GM23338 (cell line): Measurements from ENCODE around the gene PPP5C. TPM values are rescaled to one million over a fixed set of nuclear protein-coding genes. Genes with fewer than 3 reads are reported as not detected.
A peak's percentile ranks its signal among the peaks of the same experiment; 100 is the strongest.

ENCODE experiments used
- ATAC-seq: fragments of 200-7000 bp; cut with Tn5 transposase; 3 replicates; pipeline ENCODE4 v1.9.1; 2020
- DNase-seq: peaks from one replicate; pipeline ENCODE4 v3.0.0-alpha.2; 2015; ENCODE audit warnings: low spot score
- H2AFZ ChIP-seq: fragments of 200-600 bp; sonication (generic); 2 replicates; pipeline ENCODE4 v1.8.0; 2016; ENCODE audit warnings: antibody characterized with exemption, mild to moderate bottlenecking, moderate library complexity
- H3F3A ChIP-seq: fragments of 200-600 bp; sonication (generic); replicated peaks from 2 replicates; pipeline ENCODE4 v1.8.0; 2017; ENCODE audit warnings: antibody characterized with exemption, mixed run types, low read depth
- H3K27ac ChIP-seq: fragments of 200-600 bp; sonication (generic); 2 replicates; pipeline ENCODE4 v1.6.1; 2016; ENCODE audit warnings: low read depth
- H3K27me3 ChIP-seq: fragments of 200-600 bp; sonication (generic); 2 replicates; pipeline ENCODE4 v1.8.0; 2016; ENCODE audit warnings: mild to moderate bottlenecking, mixed run types, moderate library complexity; ENCODE audit not compliant: insufficient read depth
- H3K36me3 ChIP-seq: fragments of 200-600 bp; sonication (generic); 2 replicates; pipeline ENCODE4 v1.8.0; 2016; ENCODE audit warnings: mild to moderate bottlenecking; ENCODE audit not compliant: insufficient read depth
- H3K4me1 ChIP-seq: fragments of 200-600 bp; sonication (generic); 2 replicates; pipeline ENCODE4 v1.8.0; 2016; ENCODE audit warnings: mild to moderate bottlenecking, moderate library complexity; ENCODE audit not compliant: insufficient read depth
- H3K4me2 ChIP-seq: fragments of 200-600 bp; sonication (generic); 2 replicates; pipeline ENCODE4 v1.7.1; 2017; ENCODE audit warnings: mixed run types
- H3K4me3 ChIP-seq: fragments of 200-600 bp; sonication (generic); 2 replicates; pipeline ENCODE4 v1.6.1; 2016; ENCODE audit warnings: mixed run types
- H3K79me2 ChIP-seq: fragments of 200-600 bp; sonication (generic); replicated peaks from 2 replicates; pipeline ENCODE4 v1.8.0; 2017; ENCODE audit warnings: mild to moderate bottlenecking; ENCODE audit not compliant: insufficient read depth
- H3K9me2 ChIP-seq: fragments of 200-600 bp; sonication (generic); 2 replicates; pipeline ENCODE4 v1.8.0; 2017; ENCODE audit not compliant: insufficient read depth
- H4K20me1 ChIP-seq: fragments of 200-600 bp; sonication (generic); replicated peaks from 2 replicates; pipeline ENCODE4 v1.8.0; 2017; ENCODE audit warnings: mild to moderate bottlenecking; ENCODE audit not compliant: insufficient read depth
- H3K27ac Mint-ChIP-seq: 2 replicates; pipeline ENCODE4 v1.8.0; 2020; ENCODE audit warnings: inconsistent platforms, mild to moderate bottlenecking, moderate library complexity, mixed read lengths
- H3K27me3 Mint-ChIP-seq: 3 replicates; pipeline ENCODE4 v1.8.0; 2022; ENCODE audit warnings: low read depth, mild to moderate bottlenecking, moderate library complexity, mixed read lengths, inconsistent platforms; ENCODE audit not compliant: insufficient read depth, poor library complexity
- H3K36me3 Mint-ChIP-seq: 3 replicates; pipeline ENCODE4 v1.8.0; 2021; ENCODE audit warnings: low read depth, mild to moderate bottlenecking, inconsistent platforms, moderate library complexity, mixed read lengths
- H3K4me1 Mint-ChIP-seq: 3 replicates; pipeline ENCODE4 v1.8.0; 2020; ENCODE audit warnings: mild to moderate bottlenecking, inconsistent platforms, mixed read lengths
- H3K4me3 Mint-ChIP-seq: 3 replicates; pipeline ENCODE4 v1.8.0; 2021; ENCODE audit warnings: moderate library complexity, mild to moderate bottlenecking, inconsistent platforms, mixed read lengths
- H3K9me3 Mint-ChIP-seq: 3 replicates; pipeline ENCODE4 v1.8.0; 2020; ENCODE audit warnings: moderate library complexity, mild to moderate bottlenecking, inconsistent platforms, mixed read lengths
- CREB1 ChIP-seq: fragments of 250-450 bp; sonication (Bioruptor Pico); IDR thresholded peaks from 2 replicates; pipeline ENCODE4 v1.5.0; 2020; ENCODE audit warnings: low read depth, mild to moderate bottlenecking, moderate library complexity
- EZH2phosphoT487 ChIP-seq: fragments of 200-600 bp; sonication (generic); IDR thresholded peaks from one replicate; pipeline ENCODE4 v1.8.1; 2018; ENCODE audit warnings: antibody characterized with exemption; ENCODE audit not compliant: unreplicated experiment
- NANOG ChIP-seq: IDR thresholded peaks from 2 replicates; pipeline ENCODE4 v1.6.1; 2016; ENCODE audit warnings: antibody characterized with exemption, borderline replicate concordance
- POLR2AphosphoS5 ChIP-seq: IDR thresholded peaks from 2 replicates; pipeline ENCODE4 v1.6.1; 2016; ENCODE audit warnings: antibody characterized with exemption, low read depth
- STAT1 ChIP-seq: IDR thresholded peaks from one replicate; pipeline ENCODE4 v1.6.1; 2016; ENCODE audit warnings: antibody characterized with exemption; ENCODE audit not compliant: unreplicated experiment
- ZNF331 ChIP-seq: fragments of 250-450 bp; sonication (Bioruptor Pico); IDR thresholded peaks from 2 replicates; pipeline ENCODE4 v1.5.0; 2020; ENCODE audit warnings: low read depth, mild to moderate bottlenecking, moderate library complexity
- polyA plus RNA-seq: library from polyadenylated mRNA; unstranded; fragments of >200 nt; fragmentation: Nextera tagmentation; extraction: Ambion mirVana; gene quantifications from 2 replicates; pipeline ENCODE4 v1.2.1, GENCODE V29; 2016
- total RNA-seq: library from RNA; depleted of rRNA; stranded (reverse); fragments of >200 nt; shearing (Covaris generic); gene quantifications from 2 replicates; pipeline ENCODE4 v1.2.3, GENCODE V29; 2014
- TF ChIP-seq, protein P1 (sequence below): IDR thresholded peaks from 2 replicates; pipeline ENCODE4 v1.6.1; 2016; ENCODE audit warnings: antibody characterized with exemption
- TF ChIP-seq, protein P2 (sequence below): fragments of 250-450 bp; sonication (Bioruptor Pico); IDR thresholded peaks from 2 replicates; pipeline ENCODE4 v1.5.0; 2020; ENCODE audit warnings: mild to moderate bottlenecking, moderate library complexity
- TF ChIP-seq, protein P3 (sequence below), 2 experiments: fragments of 200-600 bp in 1 of 2; sonication (generic) in 1 of 2; conservative IDR thresholded peaks; 2 replicates each; pipeline versions ENCODE4 v1.5.1 to v1.6.1; 2016 to 2017; ENCODE audit warnings: antibody characterized with exemption in 2 of 2, low read depth in 2 of 2, mild to moderate bottlenecking in 2 of 2, moderate library complexity in 1 of 2

Gene PPP5C
- total and polyA plus RNA-seq, 2 experiments from 2014 or later = 51.6 to 123 TPM

DNA sequence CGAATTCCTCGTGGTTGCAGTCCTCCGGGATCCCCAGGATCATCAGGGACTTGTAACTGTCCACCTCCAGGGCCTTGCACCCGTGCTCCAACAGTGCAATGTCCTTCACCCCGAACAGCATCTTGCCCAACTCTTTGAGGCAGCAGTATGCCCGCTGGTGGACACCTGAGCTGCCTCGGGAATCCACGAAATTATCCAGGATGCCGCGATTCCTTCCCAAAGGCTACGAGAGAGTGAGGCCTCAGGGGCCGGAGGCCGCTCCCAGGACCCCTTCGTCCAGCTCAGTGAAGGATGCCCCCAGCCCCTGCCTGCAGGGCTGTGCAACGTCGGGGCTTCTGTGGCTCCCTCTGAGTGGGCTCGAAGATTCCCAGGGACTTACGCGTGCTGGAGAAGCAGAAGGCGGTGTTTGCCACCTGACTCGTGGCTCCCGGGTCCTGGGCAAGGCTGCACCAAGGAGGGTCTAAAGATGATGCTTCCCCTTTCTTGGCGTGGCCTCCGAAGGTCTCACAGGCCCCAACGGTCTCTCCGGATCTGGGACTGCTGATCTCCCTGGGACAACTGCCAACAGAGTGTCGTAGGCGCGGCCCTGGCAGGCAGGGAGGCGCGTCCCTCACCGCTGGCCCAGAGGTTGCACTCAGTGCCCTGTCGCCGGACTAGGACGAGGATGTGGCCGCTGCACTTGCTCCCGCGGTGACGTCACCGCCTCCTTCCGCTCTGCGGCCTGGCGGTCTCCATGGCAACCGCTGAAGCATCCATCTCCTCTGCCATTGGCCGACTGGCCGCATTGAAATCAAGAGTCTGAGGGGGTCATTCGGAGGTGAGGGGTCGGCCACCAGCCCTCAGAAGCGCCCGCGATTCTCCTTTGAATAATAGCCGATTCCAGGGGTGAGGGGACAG lies 81.6 kb downstream of the PPP5C start, which contains the start of gene PNMA8C:
TSS of gene PNMA8C (minus strand) at position 698 of the 897 bp plus-strand sequence. CDS start at position 121, 577 bp downstream.
- H3K27me3 Mint-ChIP-seq = peaks cover 13% of the 10 kb centered on the region
- H3K4me3 Mint-ChIP-seq = peak within 1 kb of the TSS; percentile 77
- Histone ChIP-seq H3K27me3 (no peaks in the 10 kb centered on the region), H3K36me3 (no peaks in the 10 kb centered on the region), H4K20me1 (no peaks in the 10 kb centered on the region), H3K79me2 (no peaks in the 10 kb centered on the region), H3F3A (no peaks in the 10 kb centered on the region), H2AFZ (peak within 1 kb of the TSS; percentile 94; the same call in 1 of the 2 replicates), H3K9me2 (no peaks in the 10 kb centered on the region), H3K4me1 (peaks cover 11% of the 10 kb centered on the region), H3K27ac (no peak within 1 kb of the TSS), H3K4me3 (peak within 1 kb of the TSS; percentile 69), H3K4me2 (peak within 1 kb of the TSS; percentile 84)
- H3K9me3 Mint-ChIP-seq = no peaks in the 10 kb centered on the region
- DNase-seq (peak; percentile 96), ATAC-seq (peak; percentile 77)
- H3K27ac Mint-ChIP-seq = no peak within 1 kb of the TSS
- peaks cover 23% of the 10 kb centered on the region for H3K4me1 Mint-ChIP-seq
- TF ChIP-seq, protein P1, sequence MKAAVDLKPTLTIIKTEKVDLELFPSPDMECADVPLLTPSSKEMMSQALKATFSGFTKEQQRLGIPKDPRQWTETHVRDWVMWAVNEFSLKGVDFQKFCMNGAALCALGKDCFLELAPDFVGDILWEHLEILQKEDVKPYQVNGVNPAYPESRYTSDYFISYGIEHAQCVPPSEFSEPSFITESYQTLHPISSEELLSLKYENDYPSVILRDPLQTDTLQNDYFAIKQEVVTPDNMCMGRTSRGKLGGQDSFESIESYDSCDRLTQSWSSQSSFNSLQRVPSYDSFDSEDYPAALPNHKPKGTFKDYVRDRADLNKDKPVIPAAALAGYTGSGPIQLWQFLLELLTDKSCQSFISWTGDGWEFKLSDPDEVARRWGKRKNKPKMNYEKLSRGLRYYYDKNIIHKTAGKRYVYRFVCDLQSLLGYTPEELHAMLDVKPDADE = no peak
- peak; percentile 50; the same call in 1 of the 2 replicates for TF ChIP-seq POLR2AphosphoS5
- TF ChIP-seq CREB1 (CRISPR knock-in tag) = peak; percentile 97
- no peaks in the 10 kb centered on the region for H3K36me3 Mint-ChIP-seq

DNA sequence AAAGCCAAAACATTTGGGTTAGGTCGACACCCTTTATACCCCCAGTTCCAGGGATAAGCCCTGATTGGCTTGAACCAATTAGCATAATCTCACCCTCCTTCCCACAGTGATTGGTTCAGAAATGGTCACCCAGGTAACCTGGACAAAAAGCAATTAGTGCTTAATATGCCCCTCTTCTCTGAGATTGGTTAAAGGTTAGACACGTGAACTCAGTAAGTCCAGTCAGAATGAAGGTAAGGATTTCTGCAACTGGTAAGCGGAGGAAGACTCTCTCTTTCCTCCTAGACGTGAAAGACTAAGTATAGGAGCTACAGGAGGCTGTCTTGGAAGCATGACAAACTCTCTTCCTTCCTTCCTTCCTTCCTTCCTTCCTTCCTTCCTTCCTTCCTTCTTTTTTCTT lies 83.1 kb downstream of the PPP5C start:
- H3K36me3 Mint-ChIP-seq = no peaks in the 10 kb centered on the region
- TF ChIP-seq, protein P1 = no peak
- no peak for TF ChIP-seq POLR2AphosphoS5
- TF ChIP-seq STAT1 = no peak
- TF ChIP-seq EZH2phosphoT487 = no peak
- TF ChIP-seq ZNF331 (CRISPR knock-in tag) = no peak
- TF ChIP-seq, protein P2, sequence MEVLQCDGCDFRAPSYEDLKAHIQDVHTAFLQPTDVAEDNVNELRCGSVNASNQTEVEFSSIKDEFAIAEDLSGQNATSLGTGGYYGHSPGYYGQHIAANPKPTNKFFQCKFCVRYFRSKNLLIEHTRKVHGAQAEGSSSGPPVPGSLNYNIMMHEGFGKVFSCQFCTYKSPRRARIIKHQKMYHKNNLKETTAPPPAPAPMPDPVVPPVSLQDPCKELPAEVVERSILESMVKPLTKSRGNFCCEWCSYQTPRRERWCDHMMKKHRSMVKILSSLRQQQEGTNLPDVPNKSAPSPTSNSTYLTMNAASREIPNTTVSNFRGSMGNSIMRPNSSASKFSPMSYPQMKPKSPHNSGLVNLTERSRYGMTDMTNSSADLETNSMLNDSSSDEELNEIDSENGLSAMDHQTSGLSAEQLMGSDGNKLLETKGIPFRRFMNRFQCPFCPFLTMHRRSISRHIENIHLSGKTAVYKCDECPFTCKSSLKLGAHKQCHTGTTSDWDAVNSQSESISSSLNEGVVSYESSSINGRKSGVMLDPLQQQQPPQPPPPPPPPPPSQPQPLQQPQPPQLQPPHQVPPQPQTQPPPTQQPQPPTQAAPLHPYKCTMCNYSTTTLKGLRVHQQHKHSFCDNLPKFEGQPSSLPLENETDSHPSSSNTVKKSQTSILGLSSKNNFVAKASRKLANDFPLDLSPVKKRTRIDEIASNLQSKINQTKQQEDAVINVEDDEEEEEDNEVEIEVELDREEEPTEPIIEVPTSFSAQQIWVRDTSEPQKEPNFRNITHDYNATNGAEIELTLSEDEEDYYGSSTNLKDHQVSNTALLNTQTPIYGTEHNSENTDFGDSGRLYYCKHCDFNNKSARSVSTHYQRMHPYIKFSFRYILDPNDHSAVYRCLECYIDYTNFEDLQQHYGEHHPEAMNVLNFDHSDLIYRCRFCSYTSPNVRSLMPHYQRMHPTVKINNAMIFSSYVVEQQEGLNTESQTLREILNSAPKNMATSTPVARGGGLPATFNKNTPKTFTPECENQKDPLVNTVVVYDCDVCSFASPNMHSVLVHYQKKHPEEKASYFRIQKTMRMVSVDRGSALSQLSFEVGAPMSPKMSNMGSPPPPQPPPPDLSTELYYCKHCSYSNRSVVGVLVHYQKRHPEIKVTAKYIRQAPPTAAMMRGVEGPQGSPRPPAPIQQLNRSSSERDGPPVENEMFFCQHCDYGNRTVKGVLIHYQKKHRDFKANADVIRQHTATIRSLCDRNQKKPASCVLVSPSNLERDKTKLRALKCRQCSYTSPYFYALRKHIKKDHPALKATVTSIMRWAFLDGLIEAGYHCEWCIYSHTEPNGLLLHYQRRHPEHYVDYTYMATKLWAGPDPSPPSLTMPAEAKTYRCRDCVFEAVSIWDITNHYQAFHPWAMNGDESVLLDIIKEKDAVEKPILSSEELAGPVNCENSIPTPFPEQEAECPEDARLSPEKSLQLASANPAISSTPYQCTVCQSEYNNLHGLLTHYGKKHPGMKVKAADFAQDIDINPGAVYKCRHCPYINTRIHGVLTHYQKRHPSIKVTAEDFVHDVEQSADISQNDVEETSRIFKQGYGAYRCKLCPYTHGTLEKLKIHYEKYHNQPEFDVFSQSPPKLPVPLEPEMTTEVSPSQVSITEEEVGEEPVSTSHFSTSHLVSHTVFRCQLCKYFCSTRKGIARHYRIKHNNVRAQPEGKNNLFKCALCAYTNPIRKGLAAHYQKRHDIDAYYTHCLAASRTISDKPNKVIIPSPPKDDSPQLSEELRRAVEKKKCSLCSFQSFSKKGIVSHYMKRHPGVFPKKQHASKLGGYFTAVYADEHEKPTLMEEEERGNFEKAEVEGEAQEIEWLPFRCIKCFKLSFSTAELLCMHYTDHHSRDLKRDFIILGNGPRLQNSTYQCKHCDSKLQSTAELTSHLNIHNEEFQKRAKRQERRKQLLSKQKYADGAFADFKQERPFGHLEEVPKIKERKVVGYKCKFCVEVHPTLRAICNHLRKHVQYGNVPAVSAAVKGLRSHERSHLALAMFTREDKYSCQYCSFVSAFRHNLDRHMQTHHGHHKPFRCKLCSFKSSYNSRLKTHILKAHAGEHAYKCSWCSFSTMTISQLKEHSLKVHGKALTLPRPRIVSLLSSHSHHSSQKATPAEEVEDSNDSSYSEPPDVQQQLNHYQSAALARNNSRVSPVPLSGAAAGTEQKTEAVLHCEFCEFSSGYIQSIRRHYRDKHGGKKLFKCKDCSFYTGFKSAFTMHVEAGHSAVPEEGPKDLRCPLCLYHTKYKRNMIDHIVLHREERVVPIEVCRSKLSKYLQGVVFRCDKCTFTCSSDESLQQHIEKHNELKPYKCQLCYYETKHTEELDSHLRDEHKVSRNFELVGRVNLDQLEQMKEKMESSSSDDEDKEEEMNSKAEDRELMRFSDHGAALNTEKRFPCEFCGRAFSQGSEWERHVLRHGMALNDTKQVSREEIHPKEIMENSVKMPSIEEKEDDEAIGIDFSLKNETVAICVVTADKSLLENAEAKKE (CRISPR knock-in tag) = no peak
- TF ChIP-seq, protein P3, sequence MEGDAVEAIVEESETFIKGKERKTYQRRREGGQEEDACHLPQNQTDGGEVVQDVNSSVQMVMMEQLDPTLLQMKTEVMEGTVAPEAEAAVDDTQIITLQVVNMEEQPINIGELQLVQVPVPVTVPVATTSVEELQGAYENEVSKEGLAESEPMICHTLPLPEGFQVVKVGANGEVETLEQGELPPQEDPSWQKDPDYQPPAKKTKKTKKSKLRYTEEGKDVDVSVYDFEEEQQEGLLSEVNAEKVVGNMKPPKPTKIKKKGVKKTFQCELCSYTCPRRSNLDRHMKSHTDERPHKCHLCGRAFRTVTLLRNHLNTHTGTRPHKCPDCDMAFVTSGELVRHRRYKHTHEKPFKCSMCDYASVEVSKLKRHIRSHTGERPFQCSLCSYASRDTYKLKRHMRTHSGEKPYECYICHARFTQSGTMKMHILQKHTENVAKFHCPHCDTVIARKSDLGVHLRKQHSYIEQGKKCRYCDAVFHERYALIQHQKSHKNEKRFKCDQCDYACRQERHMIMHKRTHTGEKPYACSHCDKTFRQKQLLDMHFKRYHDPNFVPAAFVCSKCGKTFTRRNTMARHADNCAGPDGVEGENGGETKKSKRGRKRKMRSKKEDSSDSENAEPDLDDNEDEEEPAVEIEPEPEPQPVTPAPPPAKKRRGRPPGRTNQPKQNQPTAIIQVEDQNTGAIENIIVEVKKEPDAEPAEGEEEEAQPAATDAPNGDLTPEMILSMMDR (conservative IDR thresholded peaks at IDR 0.05; ENCODE audit: low read depth in 2 of 2) = no peak
- no peak for TF ChIP-seq NANOG

More for the DNA sequence above, 83.1 kb downstream of the PPP5C start:
- no peaks in the 10 kb centered on the region for H3K36me3 ChIP-seq
- H3K27ac ChIP-seq = no peak overlapping the region
- no peak overlapping the region for H3K4me3 ChIP-seq
- no peak overlapping the region for H2AFZ ChIP-seq
- no peak for DNase-seq
- H3F3A ChIP-seq = no peaks in the 10 kb centered on the region
- Mint-ChIP-seq H3K9me3 (no peaks in the 10 kb centered on the region), H3K27ac (no peak overlapping the region), H3K27me3 (peaks cover 13% of the 10 kb centered on the region), H3K4me1 (peaks cover 23% of the 10 kb centered on the region), H3K4me3 (no peak overlapping the region)
- no peaks in the 10 kb centered on the region for H3K9me2 ChIP-seq
- H3K79me2 ChIP-seq = no peaks in the 10 kb centered on the region
- no peaks in the 10 kb centered on the region for H3K27me3 ChIP-seq
- no peak for ATAC-seq
- H3K4me2 ChIP-seq = no peak overlapping the region
- H4K20me1 ChIP-seq = no peaks in the 10 kb centered on the region
- peaks cover 11% of the 10 kb centered on the region for H3K4me1 ChIP-seq
